HepG2 (cell line): ENCODE data around the gene CHRNB1. TPM values are rescaled to one million over a fixed set of nuclear protein-coding genes. Genes with fewer than 3 reads are reported as not detected.

Source experiments
- GZF1 ChIP-seq: sonication (generic); formaldehyde crosslinking; IDR thresholded peaks from 2 replicates; pipeline ENCODE4 v1.5.1; 2020; ENCODE audit warnings: mild to moderate bottlenecking, missing genetic modification reagents
- MBNL3 ChIP-seq: fragments of 250-450 bp; sonication (Bioruptor Pico); conservative IDR thresholded peaks from 2 replicates; pipeline ENCODE4 v1.8.0; 2022; ENCODE audit warnings: mild to moderate bottlenecking, inconsistent platforms
- SMAD3 ChIP-seq: sonication (generic); formaldehyde crosslinking; IDR thresholded peaks from 2 replicates; pipeline ENCODE4 v1.4.0; 2020; ENCODE audit warnings: missing genetic modification reagents
- SNAI1 ChIP-seq: sonication (generic); formaldehyde crosslinking; IDR thresholded peaks from 2 replicates; pipeline ENCODE4 v1.5.0; 2020; ENCODE audit warnings: mild to moderate bottlenecking, missing genetic modification reagents, borderline replicate concordance
- ZFY ChIP-seq: sonication (generic); formaldehyde crosslinking; IDR thresholded peaks from 2 replicates; pipeline ENCODE4 v1.4.0; 2020; ENCODE audit warnings: missing genetic modification reagents
- ZNF34 ChIP-seq: sonication (generic); formaldehyde crosslinking; IDR thresholded peaks from 2 replicates; pipeline ENCODE4 v1.4.0; 2020; ENCODE audit warnings: mild to moderate bottlenecking, missing genetic modification reagents, borderline replicate concordance
- ZNF615 ChIP-seq: sonication (generic); formaldehyde crosslinking; IDR thresholded peaks from 2 replicates; pipeline ENCODE4 v1.5.0; 2020; ENCODE audit warnings: mild to moderate bottlenecking, missing genetic modification reagents, borderline replicate concordance
- polyA plus RNA-seq, 8 experiments: library from polyadenylated mRNA; depleted of rRNA in 3 of 8; stranded (reverse) in 7 of 8; unstranded in 1 of 8; fragments of >200 nt; fragmentation: Illumina TruSeq in 4 of 8; extraction: Trizol in 4 of 8; gene quantifications; 2 replicates each; pipeline versions ENCODE4 v1.2.1 to v1.2.3, GENCODE V29; 2011 to 2016; ENCODE audit warnings: low read depth in 4 of 8, missing spikeins in 1 of 8, mixed read lengths in 1 of 8; ENCODE audit not compliant: insufficient read depth in 1 of 8
- total RNA-seq, 5 experiments: library from RNA; depleted of rRNA; stranded (reverse); fragments of >200 nt; fragmentation: Illumina TruSeq; extraction: Trizol; gene quantifications; 2 replicates each; pipeline ENCODE4 v1.2.3, GENCODE V29; 2016; ENCODE audit warnings: low read depth in 1 of 5
- TF ChIP-seq, protein P1 (sequence below): sonication (generic); formaldehyde crosslinking; IDR thresholded peaks from 2 replicates; pipeline ENCODE4 v1.4.0; 2020; ENCODE audit warnings: missing genetic modification reagents, borderline replicate concordance
- TF ChIP-seq, protein P2 (sequence below): sonication (generic); formaldehyde crosslinking; IDR thresholded peaks from 2 replicates; pipeline ENCODE4 v1.4.0; 2020; ENCODE audit warnings: missing genetic modification reagents
- TF ChIP-seq, protein P3 (sequence below), 2 experiments: sonication (generic) in 1 of 2; formaldehyde crosslinking in 1 of 2; IDR thresholded peaks; 2 replicates each; pipeline versions ENCODE4 v1.5.1 to v1.6.1; 2011 to 2020; ENCODE audit warnings: borderline replicate concordance in 1 of 2, low read depth in 1 of 2, low read length in 1 of 2, mild to moderate bottlenecking in 1 of 2, missing genetic modification reagents in 1 of 2, moderate library complexity in 1 of 2
- TF ChIP-seq, protein P4 (sequence below): sonication (generic); formaldehyde crosslinking; IDR thresholded peaks from 2 replicates; pipeline ENCODE4 v1.9.0; 2021; ENCODE audit warnings: missing genetic modification reagents, borderline replicate concordance

The CHRNB1 gene
- total and polyA plus RNA-seq, 2 of the 13 experiments (the other 11 are each of a cell fraction or from before 2014, with no cell fraction given), result 5.4 to 33.7 TPM

DNA sequence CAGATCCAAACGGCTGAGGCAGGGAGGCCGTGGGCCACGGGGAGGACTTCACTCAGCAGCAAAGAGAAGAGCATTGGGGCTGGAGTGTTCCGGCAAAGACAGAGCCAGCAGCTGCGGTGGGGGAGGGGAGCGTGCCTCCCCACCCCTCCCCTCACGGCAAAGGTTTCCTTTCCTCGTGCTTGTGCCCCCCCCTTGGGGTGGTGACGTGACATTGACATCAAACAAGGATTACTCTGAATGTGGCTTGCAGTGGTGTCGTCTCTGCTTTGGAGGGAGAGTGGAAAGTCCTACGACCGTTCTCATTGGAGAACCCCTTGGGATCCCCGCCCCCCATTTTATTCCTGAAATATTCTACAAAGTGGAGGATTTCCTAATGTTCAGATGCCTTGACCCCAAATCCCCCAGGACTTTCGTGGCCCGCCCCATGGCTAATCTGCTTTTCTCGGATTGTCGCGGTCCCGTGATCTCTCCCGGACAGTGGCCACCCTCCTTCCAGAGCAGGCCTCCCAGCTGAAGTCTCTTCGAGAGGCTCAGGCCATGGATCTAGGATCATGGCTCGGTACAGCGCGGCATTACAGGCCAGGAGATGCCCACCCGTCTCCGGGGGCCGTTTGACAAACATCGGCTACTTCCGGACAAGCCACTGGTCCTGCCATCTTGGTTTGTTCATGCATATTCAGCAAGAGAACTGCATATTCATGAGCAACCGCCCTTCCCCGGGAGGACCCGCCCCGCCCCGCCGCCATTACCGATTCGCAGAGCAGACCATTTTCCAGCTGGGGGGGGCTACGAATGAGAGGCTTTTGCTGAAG, 38.6 kb downstream of the CHRNB1 start (continued):
- TF ChIP-seq, protein P1, sequence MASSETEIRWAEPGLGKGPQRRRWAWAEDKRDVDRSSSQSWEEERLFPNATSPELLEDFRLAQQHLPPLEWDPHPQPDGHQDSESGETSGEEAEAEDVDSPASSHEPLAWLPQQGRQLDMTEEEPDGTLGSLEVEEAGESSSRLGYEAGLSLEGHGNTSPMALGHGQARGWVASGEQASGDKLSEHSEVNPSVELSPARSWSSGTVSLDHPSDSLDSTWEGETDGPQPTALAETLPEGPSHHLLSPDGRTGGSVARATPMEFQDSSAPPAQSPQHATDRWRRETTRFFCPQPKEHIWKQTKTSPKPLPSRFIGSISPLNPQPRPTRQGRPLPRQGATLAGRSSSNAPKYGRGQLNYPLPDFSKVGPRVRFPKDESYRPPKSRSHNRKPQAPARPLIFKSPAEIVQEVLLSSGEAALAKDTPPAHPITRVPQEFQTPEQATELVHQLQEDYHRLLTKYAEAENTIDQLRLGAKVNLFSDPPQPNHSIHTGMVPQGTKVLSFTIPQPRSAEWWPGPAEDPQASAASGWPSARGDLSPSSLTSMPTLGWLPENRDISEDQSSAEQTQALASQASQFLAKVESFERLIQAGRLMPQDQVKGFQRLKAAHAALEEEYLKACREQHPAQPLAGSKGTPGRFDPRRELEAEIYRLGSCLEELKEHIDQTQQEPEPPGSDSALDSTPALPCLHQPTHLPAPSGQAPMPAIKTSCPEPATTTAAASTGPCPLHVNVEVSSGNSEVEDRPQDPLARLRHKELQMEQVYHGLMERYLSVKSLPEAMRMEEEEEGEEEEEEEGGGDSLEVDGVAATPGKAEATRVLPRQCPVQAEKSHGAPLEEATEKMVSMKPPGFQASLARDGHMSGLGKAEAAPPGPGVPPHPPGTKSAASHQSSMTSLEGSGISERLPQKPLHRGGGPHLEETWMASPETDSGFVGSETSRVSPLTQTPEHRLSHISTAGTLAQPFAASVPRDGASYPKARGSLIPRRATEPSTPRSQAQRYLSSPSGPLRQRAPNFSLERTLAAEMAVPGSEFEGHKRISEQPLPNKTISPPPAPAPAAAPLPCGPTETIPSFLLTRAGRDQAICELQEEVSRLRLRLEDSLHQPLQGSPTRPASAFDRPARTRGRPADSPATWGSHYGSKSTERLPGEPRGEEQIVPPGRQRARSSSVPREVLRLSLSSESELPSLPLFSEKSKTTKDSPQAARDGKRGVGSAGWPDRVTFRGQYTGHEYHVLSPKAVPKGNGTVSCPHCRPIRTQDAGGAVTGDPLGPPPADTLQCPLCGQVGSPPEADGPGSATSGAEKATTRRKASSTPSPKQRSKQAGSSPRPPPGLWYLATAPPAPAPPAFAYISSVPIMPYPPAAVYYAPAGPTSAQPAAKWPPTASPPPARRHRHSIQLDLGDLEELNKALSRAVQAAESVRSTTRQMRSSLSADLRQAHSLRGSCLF (CRISPR knock-in tag), result no peak
- TF ChIP-seq, protein P2, sequence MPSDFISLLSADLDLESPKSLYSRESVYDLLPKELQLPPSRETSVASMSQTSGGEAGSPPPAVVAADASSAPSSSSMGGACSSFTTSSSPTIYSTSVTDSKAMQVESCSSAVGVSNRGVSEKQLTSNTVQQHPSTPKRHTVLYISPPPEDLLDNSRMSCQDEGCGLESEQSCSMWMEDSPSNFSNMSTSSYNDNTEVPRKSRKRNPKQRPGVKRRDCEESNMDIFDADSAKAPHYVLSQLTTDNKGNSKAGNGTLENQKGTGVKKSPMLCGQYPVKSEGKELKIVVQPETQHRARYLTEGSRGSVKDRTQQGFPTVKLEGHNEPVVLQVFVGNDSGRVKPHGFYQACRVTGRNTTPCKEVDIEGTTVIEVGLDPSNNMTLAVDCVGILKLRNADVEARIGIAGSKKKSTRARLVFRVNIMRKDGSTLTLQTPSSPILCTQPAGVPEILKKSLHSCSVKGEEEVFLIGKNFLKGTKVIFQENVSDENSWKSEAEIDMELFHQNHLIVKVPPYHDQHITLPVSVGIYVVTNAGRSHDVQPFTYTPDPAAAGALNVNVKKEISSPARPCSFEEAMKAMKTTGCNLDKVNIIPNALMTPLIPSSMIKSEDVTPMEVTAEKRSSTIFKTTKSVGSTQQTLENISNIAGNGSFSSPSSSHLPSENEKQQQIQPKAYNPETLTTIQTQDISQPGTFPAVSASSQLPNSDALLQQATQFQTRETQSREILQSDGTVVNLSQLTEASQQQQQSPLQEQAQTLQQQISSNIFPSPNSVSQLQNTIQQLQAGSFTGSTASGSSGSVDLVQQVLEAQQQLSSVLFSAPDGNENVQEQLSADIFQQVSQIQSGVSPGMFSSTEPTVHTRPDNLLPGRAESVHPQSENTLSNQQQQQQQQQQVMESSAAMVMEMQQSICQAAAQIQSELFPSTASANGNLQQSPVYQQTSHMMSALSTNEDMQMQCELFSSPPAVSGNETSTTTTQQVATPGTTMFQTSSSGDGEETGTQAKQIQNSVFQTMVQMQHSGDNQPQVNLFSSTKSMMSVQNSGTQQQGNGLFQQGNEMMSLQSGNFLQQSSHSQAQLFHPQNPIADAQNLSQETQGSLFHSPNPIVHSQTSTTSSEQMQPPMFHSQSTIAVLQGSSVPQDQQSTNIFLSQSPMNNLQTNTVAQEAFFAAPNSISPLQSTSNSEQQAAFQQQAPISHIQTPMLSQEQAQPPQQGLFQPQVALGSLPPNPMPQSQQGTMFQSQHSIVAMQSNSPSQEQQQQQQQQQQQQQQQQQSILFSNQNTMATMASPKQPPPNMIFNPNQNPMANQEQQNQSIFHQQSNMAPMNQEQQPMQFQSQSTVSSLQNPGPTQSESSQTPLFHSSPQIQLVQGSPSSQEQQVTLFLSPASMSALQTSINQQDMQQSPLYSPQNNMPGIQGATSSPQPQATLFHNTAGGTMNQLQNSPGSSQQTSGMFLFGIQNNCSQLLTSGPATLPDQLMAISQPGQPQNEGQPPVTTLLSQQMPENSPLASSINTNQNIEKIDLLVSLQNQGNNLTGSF (CRISPR knock-in tag), result no peak
- TF ChIP-seq ZFY (no peak; the same call in 1 of the 2 replicates), SMAD3 (no peak), ZNF615 (CRISPR knock-in tag) (no peak), MBNL3 (CRISPR knock-in tag) (no peak), GZF1 (CRISPR knock-in tag) (no peak), SNAI1 (CRISPR knock-in tag) (0 out of 2 replicates have a peak, but pooled peaks have one; percentile 32), ZNF34 (CRISPR knock-in tag) (no peak)
- TF ChIP-seq, protein P3, sequence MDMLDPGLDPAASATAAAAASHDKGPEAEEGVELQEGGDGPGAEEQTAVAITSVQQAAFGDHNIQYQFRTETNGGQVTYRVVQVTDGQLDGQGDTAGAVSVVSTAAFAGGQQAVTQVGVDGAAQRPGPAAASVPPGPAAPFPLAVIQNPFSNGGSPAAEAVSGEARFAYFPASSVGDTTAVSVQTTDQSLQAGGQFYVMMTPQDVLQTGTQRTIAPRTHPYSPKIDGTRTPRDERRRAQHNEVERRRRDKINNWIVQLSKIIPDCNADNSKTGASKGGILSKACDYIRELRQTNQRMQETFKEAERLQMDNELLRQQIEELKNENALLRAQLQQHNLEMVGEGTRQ (IDR thresholded peaks at IDR 0.05; ENCODE audit: low read depth, low read length), result no peak
- TF ChIP-seq, protein P3 (CRISPR knock-in tag; IDR thresholded peaks at IDR 0.05; ENCODE audit: borderline replicate concordance), result no peak
- TF ChIP-seq, protein P4, sequence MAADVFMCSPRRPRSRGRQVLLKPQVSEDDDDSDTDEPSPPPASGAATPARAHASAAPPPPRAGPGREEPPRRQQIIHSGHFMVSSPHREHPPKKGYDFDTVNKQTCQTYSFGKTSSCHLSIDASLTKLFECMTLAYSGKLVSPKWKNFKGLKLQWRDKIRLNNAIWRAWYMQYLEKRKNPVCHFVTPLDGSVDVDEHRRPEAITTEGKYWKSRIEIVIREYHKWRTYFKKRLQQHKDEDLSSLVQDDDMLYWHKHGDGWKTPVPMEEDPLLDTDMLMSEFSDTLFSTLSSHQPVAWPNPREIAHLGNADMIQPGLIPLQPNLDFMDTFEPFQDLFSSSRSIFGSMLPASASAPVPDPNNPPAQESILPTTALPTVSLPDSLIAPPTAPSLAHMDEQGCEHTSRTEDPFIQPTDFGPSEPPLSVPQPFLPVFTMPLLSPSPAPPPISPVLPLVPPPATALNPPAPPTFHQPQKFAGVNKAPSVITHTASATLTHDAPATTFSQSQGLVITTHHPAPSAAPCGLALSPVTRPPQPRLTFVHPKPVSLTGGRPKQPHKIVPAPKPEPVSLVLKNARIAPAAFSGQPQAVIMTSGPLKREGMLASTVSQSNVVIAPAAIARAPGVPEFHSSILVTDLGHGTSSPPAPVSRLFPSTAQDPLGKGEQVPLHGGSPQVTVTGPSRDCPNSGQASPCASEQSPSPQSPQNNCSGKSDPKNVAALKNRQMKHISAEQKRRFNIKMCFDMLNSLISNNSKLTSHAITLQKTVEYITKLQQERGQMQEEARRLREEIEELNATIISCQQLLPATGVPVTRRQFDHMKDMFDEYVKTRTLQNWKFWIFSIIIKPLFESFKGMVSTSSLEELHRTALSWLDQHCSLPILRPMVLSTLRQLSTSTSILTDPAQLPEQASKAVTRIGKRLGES (CRISPR knock-in tag), result no peak
